ENCODE data around the gene SMIM15.

DNA sequence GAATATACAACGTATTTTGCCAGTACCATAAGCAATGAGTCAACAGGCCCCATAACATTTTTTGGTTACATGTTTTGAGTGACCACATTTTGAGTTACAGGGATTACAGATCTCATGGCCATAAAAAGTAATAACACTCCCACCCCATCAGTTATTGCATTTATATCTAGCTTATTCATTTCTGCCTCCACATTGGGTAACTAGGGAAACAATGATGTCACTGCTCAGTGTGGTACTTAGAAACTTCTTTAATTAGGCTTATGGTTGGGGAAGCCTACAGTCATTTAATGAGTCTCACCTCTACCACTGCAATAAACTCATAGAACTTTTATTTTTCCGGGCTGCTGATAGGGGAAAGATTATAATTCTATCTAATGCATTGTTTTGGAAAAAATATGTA lies 39.9 kb upstream of the SMIM15 start:
- TF ChIP-seq CTCF (IDR thresholded peaks at IDR 0.05), result no peak
- no peak for TF ChIP-seq TEAD4 (CRISPR knock-in tag; IDR thresholded peaks at IDR 0.05)
- TF ChIP-seq, protein P1, sequence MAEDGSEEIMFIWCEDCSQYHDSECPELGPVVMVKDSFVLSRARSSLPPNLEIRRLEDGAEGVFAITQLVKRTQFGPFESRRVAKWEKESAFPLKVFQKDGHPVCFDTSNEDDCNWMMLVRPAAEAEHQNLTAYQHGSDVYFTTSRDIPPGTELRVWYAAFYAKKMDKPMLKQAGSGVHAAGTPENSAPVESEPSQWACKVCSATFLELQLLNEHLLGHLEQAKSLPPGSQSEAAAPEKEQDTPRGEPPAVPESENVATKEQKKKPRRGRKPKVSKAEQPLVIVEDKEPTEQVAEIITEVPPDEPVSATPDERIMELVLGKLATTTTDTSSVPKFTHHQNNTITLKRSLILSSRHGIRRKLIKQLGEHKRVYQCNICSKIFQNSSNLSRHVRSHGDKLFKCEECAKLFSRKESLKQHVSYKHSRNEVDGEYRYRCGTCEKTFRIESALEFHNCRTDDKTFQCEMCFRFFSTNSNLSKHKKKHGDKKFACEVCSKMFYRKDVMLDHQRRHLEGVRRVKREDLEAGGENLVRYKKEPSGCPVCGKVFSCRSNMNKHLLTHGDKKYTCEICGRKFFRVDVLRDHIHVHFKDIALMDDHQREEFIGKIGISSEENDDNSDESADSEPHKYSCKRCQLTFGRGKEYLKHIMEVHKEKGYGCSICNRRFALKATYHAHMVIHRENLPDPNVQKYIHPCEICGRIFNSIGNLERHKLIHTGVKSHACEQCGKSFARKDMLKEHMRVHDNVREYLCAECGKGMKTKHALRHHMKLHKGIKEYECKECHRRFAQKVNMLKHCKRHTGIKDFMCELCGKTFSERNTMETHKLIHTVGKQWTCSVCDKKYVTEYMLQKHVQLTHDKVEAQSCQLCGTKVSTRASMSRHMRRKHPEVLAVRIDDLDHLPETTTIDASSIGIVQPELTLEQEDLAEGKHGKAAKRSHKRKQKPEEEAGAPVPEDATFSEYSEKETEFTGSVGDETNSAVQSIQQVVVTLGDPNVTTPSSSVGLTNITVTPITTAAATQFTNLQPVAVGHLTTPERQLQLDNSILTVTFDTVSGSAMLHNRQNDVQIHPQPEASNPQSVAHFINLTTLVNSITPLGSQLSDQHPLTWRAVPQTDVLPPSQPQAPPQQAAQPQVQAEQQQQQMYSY (CRISPR knock-in tag; IDR thresholded peaks at IDR 0.05), result no peak
- TF ChIP-seq SP1 (CRISPR knock-in tag; conservative IDR thresholded peaks at IDR 0.05), result no peak
- TF ChIP-seq ETV6 (CRISPR knock-in tag; IDR thresholded peaks at IDR 0.05), result no peak
- TF ChIP-seq, protein P2, sequence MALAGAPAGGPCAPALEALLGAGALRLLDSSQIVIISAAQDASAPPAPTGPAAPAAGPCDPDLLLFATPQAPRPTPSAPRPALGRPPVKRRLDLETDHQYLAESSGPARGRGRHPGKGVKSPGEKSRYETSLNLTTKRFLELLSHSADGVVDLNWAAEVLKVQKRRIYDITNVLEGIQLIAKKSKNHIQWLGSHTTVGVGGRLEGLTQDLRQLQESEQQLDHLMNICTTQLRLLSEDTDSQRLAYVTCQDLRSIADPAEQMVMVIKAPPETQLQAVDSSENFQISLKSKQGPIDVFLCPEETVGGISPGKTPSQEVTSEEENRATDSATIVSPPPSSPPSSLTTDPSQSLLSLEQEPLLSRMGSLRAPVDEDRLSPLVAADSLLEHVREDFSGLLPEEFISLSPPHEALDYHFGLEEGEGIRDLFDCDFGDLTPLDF (CRISPR knock-in tag; IDR thresholded peaks at IDR 0.05), result no peak
- TF ChIP-seq MLX (CRISPR knock-in tag; IDR thresholded peaks at IDR 0.05), result no peak
- TF ChIP-seq RORB (CRISPR knock-in tag; IDR thresholded peaks at IDR 0.05), result no peak
- TF ChIP-seq USF2 (CRISPR knock-in tag; IDR thresholded peaks at IDR 0.05), result no peak
- TF ChIP-seq, protein P3, sequence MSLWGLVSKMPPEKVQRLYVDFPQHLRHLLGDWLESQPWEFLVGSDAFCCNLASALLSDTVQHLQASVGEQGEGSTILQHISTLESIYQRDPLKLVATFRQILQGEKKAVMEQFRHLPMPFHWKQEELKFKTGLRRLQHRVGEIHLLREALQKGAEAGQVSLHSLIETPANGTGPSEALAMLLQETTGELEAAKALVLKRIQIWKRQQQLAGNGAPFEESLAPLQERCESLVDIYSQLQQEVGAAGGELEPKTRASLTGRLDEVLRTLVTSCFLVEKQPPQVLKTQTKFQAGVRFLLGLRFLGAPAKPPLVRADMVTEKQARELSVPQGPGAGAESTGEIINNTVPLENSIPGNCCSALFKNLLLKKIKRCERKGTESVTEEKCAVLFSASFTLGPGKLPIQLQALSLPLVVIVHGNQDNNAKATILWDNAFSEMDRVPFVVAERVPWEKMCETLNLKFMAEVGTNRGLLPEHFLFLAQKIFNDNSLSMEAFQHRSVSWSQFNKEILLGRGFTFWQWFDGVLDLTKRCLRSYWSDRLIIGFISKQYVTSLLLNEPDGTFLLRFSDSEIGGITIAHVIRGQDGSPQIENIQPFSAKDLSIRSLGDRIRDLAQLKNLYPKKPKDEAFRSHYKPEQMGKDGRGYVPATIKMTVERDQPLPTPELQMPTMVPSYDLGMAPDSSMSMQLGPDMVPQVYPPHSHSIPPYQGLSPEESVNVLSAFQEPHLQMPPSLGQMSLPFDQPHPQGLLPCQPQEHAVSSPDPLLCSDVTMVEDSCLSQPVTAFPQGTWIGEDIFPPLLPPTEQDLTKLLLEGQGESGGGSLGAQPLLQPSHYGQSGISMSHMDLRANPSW (CRISPR knock-in tag; conservative IDR thresholded peaks at IDR 0.05; ENCODE audit: low read depth), result no peak
- TF ChIP-seq GABPB1 (CRISPR knock-in tag; IDR thresholded peaks at IDR 0.05), result no peak
- no peak for TF ChIP-seq E2F4 (CRISPR knock-in tag; IDR thresholded peaks at IDR 0.05; ENCODE audit: borderline replicate concordance, low read depth)
- TF ChIP-seq, protein P4, sequence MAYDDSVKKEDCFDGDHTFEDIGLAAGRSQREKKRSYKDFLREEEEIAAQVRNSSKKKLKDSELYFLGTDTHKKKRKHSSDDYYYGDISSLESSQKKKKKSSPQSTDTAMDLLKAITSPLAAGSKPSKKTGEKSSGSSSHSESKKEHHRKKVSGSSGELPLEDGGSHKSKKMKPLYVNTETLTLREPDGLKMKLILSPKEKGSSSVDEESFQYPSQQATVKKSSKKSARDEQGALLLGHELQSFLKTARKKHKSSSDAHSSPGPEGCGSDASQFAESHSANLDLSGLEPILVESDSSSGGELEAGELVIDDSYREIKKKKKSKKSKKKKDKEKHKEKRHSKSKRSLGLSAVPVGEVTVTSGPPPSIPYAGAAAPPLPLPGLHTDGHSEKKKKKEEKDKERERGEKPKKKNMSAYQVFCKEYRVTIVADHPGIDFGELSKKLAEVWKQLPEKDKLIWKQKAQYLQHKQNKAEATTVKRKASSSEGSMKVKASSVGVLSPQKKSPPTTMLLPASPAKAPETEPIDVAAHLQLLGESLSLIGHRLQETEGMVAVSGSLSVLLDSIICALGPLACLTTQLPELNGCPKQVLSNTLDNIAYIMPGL (CRISPR knock-in tag; IDR thresholded peaks at IDR 0.05), result no peak
- no peak for TF ChIP-seq ZNF416 (CRISPR knock-in tag; IDR thresholded peaks at IDR 0.05)

All from WTC11 (cell line).